ENCODE measurements around the gene CAMK4. TPM values are rescaled to one million over a fixed set of nuclear protein-coding genes. Genes with fewer than 3 reads are reported as not detected.

The CAMK4 gene
- total and polyA plus RNA-seq, 9 donors = 0.36 to 5.0 (median 1.4) TPM

GRCh38 chr5:111422245-111422644 is 198.1 kb downstream of the CAMK4 start:
- Histone ChIP-seq H3K9me3 (no peaks in the 10 kb centered on the region), H3K27ac (no peak overlapping the region), H3K36me3 (no peaks in the 10 kb centered on the region), H3K4me1 (ENCODE audit: insufficient read depth) (no peaks in the 10 kb centered on the region), H3K4me3 (no peak overlapping the region), H3K27me3 (no peaks in the 10 kb centered on the region)
- DNase-seq = no peak
- intact Hi-C loops (cut with DNase I) = no loop called here
- TF ChIP-seq, protein P1, sequence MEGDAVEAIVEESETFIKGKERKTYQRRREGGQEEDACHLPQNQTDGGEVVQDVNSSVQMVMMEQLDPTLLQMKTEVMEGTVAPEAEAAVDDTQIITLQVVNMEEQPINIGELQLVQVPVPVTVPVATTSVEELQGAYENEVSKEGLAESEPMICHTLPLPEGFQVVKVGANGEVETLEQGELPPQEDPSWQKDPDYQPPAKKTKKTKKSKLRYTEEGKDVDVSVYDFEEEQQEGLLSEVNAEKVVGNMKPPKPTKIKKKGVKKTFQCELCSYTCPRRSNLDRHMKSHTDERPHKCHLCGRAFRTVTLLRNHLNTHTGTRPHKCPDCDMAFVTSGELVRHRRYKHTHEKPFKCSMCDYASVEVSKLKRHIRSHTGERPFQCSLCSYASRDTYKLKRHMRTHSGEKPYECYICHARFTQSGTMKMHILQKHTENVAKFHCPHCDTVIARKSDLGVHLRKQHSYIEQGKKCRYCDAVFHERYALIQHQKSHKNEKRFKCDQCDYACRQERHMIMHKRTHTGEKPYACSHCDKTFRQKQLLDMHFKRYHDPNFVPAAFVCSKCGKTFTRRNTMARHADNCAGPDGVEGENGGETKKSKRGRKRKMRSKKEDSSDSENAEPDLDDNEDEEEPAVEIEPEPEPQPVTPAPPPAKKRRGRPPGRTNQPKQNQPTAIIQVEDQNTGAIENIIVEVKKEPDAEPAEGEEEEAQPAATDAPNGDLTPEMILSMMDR (IDR thresholded peaks at IDR 0.05) = no peak
- TF ChIP-seq EP300 (IDR thresholded peaks at IDR 0.05) (no peak), POLR2A (IDR thresholded peaks at IDR 0.05) (no peak)
- 54 to 59% (median 55%) methylated on average over 2 of the region's 2 CpGs for WGBS, 3 donors

GRCh38 chr5:111422747-111423720 is 198.8 kb downstream of the CAMK4 start:
- Histone ChIP-seq H3K36me3 (no peaks in the 10 kb centered on the region), H3K4me1 (ENCODE audit: insufficient read depth) (no peaks in the 10 kb centered on the region), H3K9me3 (no peaks in the 10 kb centered on the region), H3K4me3 (no peak overlapping the region), H3K27ac (no peak overlapping the region), H3K27me3 (no peaks in the 10 kb centered on the region)
- 78 to 81% (median 79%) methylated on average over 4 of the region's 4 CpGs for WGBS, 3 donors
- DNase-seq = no peak
- intact Hi-C loops (cut with DNase I) = no loop called here
- TF ChIP-seq EP300 (IDR thresholded peaks at IDR 0.05) = no peak
- TF ChIP-seq, protein P1 (IDR thresholded peaks at IDR 0.05) = no peak
- TF ChIP-seq POLR2A (IDR thresholded peaks at IDR 0.05) = no peak

DNA sequence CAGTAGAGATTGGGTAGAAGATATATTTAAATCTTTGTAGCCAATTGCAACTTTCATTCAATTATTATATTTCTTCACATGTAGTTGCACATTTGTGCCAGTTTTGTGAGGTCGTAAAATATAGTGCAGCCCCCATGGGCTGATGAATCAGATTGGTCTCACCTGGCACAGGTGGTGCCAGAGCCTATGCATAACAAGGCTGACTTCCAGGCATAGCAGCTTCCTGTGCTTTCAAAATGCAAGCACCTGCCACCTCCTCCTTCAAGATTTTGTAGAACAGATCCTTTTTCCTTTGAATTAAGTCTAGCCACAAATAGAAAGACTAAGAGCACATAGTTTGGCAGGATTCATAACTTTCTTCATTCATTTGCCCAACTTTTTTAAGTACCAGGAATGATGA is 201.0 kb downstream of the CAMK4 start:
- intact Hi-C loops (cut with DNase I) = no loop called here
- 82 to 97% (median 92%) methylated on average over 1 of the region's 1 CpG for WGBS, 3 donors

DNA sequence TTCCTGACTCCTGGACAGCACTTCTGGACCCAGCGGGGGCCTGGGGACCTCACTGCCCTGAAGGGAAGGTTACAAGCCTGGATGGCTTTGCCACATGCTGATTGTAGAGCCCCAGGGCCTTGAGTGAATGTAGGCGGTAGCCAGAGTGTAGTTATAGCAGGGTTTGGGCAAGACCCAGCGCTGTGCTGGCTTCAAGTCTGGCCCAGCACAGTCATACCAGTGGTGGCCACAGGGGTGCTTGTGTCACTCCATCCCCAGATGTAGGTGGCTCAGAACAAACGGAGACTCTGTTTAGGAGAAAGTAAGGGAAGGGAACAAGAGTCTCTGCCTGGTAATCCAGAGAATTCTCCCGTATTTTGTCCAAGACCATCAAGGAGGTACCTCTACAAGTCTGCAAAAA is 203.6 kb downstream of the CAMK4 start:
- H3K4me1 ChIP-seq (ENCODE audit: insufficient read depth) = no peaks in the 10 kb centered on the region
- no peak for TF ChIP-seq EP300 (IDR thresholded peaks at IDR 0.05)
- no peak for TF ChIP-seq POLR2A (IDR thresholded peaks at IDR 0.05)
- TF ChIP-seq, protein P1 (IDR thresholded peaks at IDR 0.05) = no peak

More for the DNA sequence above, 201.0 kb downstream of the CAMK4 start:
- no peak for DNase-seq
- TF ChIP-seq, protein P1 (IDR thresholded peaks at IDR 0.05) = no peak
- TF ChIP-seq EP300 (IDR thresholded peaks at IDR 0.05) = no peak
- no peak for TF ChIP-seq POLR2A (IDR thresholded peaks at IDR 0.05)
- Histone ChIP-seq H3K4me1 (ENCODE audit: insufficient read depth) (no peaks in the 10 kb centered on the region), H3K36me3 (no peaks in the 10 kb centered on the region), H3K4me3 (no peak overlapping the region), H3K9me3 (no peaks in the 10 kb centered on the region), H3K27ac (no peak overlapping the region), H3K27me3 (no peaks in the 10 kb centered on the region)

More for the DNA sequence above, 203.6 kb downstream of the CAMK4 start:
- Histone ChIP-seq H3K27me3 (no peaks in the 10 kb centered on the region), H3K27ac (no peak overlapping the region), H3K9me3 (no peaks in the 10 kb centered on the region), H3K4me3 (no peak overlapping the region), H3K36me3 (no peaks in the 10 kb centered on the region)
- intact Hi-C loops (cut with DNase I) = no loop called here
- WGBS, 3 donors = 93 to 96% (median 95%) methylated on average over 5 of the region's 5 CpGs
- DNase-seq = no peak
